Measurements from ENCODE around the gene CIDEC. TPM values are rescaled to one million over a fixed set of nuclear protein-coding genes. Genes with fewer than 3 reads are reported as not detected.
A peak's percentile ranks its signal among the peaks of the same experiment; 100 is the strongest.

Gene CIDEC
- polyA plus RNA-seq, 3 donors, result 0.08 TPM; not detected in 2

DNA sequence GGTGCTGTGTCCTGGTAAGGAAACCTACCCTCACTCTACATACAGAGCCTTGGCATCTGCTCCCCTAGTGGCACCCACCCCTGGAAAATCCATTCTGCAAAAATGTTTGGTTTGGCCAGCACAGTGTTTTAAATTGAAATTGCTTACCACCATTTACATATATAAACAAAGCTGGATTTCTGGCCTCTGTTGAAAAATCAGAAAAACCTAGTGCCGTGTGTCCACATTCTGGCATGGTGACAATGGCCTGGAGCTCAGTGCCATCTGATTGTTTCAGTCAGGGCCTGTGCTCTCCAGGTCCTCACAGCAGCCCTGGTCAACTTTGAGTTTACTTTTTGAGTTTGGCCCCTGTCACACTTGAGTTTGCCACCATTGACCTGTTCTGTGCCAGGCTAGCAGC is 34.0 kb upstream of the CIDEC start:
- no peaks in the 10 kb centered on the region for H3K9me3 ChIP-seq (replicated peaks in 1 of 2; ENCODE audit: control insufficient read depth in 1 of 2, insufficient read depth in 1 of 2, low read length in 2 of 2)
- 100% methylated on average over 1 of the region's 1 CpG for WGBS (ENCODE audit: insufficient coverage)
- intact Hi-C loops (cut with micrococcal nuclease), result no loop called here
- H3K9ac ChIP-seq (ENCODE audit: insufficient read depth, low read length, poor library complexity, severe bottlenecking), result peak overlapping the region; percentile 60
- Mint-ChIP-seq H3K9me3 (no peaks in the 10 kb centered on the region), H3K27ac (peak overlapping the region in 1 of 7 donors; percentile 20), H3K4me3 (peak overlapping the region in 1 of 2 donors; percentile 9), H3K36me3 (no peaks in the 10 kb centered on the region), H3K4me1 (peaks cover 53% of the 10 kb centered on the region), H3K27me3 (ENCODE audit: low read depth in 3 of 3) (no peaks in the 10 kb centered on the region)
- H2AFZ ChIP-seq (ENCODE audit: insufficient read depth, low read depth, low read length, poor library complexity, severe bottlenecking), result no peak overlapping the region
- H3K4me1 ChIP-seq (ENCODE audit: control insufficient read depth in 1 of 2, insufficient read depth in 2 of 2, low read length in 2 of 2), result peaks cover 35 to 50% of the 10 kb centered on the region in 2 donors
- DNase-seq, result no peak
- TF ChIP-seq, protein P1, sequence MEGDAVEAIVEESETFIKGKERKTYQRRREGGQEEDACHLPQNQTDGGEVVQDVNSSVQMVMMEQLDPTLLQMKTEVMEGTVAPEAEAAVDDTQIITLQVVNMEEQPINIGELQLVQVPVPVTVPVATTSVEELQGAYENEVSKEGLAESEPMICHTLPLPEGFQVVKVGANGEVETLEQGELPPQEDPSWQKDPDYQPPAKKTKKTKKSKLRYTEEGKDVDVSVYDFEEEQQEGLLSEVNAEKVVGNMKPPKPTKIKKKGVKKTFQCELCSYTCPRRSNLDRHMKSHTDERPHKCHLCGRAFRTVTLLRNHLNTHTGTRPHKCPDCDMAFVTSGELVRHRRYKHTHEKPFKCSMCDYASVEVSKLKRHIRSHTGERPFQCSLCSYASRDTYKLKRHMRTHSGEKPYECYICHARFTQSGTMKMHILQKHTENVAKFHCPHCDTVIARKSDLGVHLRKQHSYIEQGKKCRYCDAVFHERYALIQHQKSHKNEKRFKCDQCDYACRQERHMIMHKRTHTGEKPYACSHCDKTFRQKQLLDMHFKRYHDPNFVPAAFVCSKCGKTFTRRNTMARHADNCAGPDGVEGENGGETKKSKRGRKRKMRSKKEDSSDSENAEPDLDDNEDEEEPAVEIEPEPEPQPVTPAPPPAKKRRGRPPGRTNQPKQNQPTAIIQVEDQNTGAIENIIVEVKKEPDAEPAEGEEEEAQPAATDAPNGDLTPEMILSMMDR (IDR thresholded peaks at IDR 0.05), result no peak
- no peaks in the 10 kb centered on the region for H4K20me1 ChIP-seq (ENCODE audit: insufficient read depth, low read length)
- H3K79me2 ChIP-seq (ENCODE audit: insufficient read depth, low read length), result no peaks in the 10 kb centered on the region
- H3K36me3 ChIP-seq (replicated peaks in 1 of 2; ENCODE audit: control insufficient read depth in 1 of 2, insufficient read depth in 2 of 2, low read length in 2 of 2), result no peaks in the 10 kb centered on the region
- no peak overlapping the region for H3K4me2 ChIP-seq (replicated peaks; ENCODE audit: extremely low read depth, low read length, poor library complexity, severe bottlenecking)
- no peak overlapping the region for H3K27ac ChIP-seq (ENCODE audit: low read depth in 1 of 2, low read length in 2 of 2)
- no peak overlapping the region for H3K4me3 ChIP-seq (replicated peaks in 1 of 3; ENCODE audit: low read depth in 2 of 3, low read length in 3 of 3)
- no peaks in the 10 kb centered on the region for H3K27me3 ChIP-seq (ENCODE audit: control insufficient read depth in 2 of 2, insufficient read depth in 2 of 2, low read length in 2 of 2)

DNA sequence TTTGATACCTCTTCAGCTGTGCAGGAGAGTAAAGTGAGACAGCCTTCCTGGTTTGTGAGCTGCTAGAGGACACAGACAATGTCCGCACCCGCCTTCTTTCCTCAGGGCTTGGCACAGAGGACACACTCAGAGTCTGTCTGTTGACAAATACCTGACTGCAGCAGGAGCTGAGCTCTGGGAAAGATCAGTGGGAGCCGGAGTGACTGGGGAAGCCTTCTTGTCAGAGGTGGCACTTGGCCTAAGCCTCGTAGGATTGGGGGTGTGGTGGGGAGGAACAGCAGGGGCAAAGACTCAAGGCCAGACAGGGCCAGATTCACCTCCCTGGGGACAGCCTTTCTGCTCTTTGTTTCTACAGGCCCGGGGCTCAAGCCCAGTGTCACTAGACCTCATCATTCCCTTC is 33.5 kb upstream of the CIDEC start:
- H3K36me3 Mint-ChIP-seq, result no peaks in the 10 kb centered on the region
- no peak overlapping the region for H3K27ac Mint-ChIP-seq
- H3K27me3 ChIP-seq (ENCODE audit: control insufficient read depth in 2 of 2, insufficient read depth in 2 of 2, low read length in 2 of 2), result no peaks in the 10 kb centered on the region
- H3K4me1 Mint-ChIP-seq, result peaks cover 53% of the 10 kb centered on the region
- H3K4me1 ChIP-seq (ENCODE audit: control insufficient read depth in 1 of 2, insufficient read depth in 2 of 2, low read length in 2 of 2), result peaks cover 35 to 50% of the 10 kb centered on the region in 2 donors
- no peak overlapping the region for H2AFZ ChIP-seq (ENCODE audit: insufficient read depth, low read depth, low read length, poor library complexity, severe bottlenecking)
- H3K4me3 ChIP-seq (replicated peaks in 1 of 3; ENCODE audit: low read depth in 2 of 3, low read length in 3 of 3), result no peak overlapping the region
- H3K79me2 ChIP-seq (ENCODE audit: insufficient read depth, low read length), result no peaks in the 10 kb centered on the region
- H3K4me3 Mint-ChIP-seq, result no peak overlapping the region
- H3K9me3 ChIP-seq (replicated peaks in 1 of 2; ENCODE audit: control insufficient read depth in 1 of 2, insufficient read depth in 1 of 2, low read length in 2 of 2), result no peaks in the 10 kb centered on the region
- H4K20me1 ChIP-seq (ENCODE audit: insufficient read depth, low read length), result no peaks in the 10 kb centered on the region
- TF ChIP-seq, protein P1 (IDR thresholded peaks at IDR 0.05), result no peak
- 91% methylated on average over 4 of the region's 5 CpGs for WGBS (ENCODE audit: insufficient coverage)
- no peak overlapping the region for H3K9ac ChIP-seq (ENCODE audit: insufficient read depth, low read length, poor library complexity, severe bottlenecking)
- no peaks in the 10 kb centered on the region for H3K9me3 Mint-ChIP-seq
- H3K27me3 Mint-ChIP-seq (ENCODE audit: low read depth in 3 of 3), result no peaks in the 10 kb centered on the region
- no peak overlapping the region for H3K27ac ChIP-seq (ENCODE audit: low read depth in 1 of 2, low read length in 2 of 2)
- H3K36me3 ChIP-seq (replicated peaks in 1 of 2; ENCODE audit: control insufficient read depth in 1 of 2, insufficient read depth in 2 of 2, low read length in 2 of 2), result no peaks in the 10 kb centered on the region
- no peak overlapping the region for H3K4me2 ChIP-seq (replicated peaks; ENCODE audit: extremely low read depth, low read length, poor library complexity, severe bottlenecking)
- DNase-seq, result no peak
- intact Hi-C loops (cut with micrococcal nuclease), result no loop called here

All from CD14-positive monocyte (primary cell).